HepG2 (cell line): ENCODE measurements around the gene PSMD8. TPM values are rescaled to one million over a fixed set of nuclear protein-coding genes. Genes with fewer than 3 reads are reported as not detected.

Experiments
- BHLHE40 ChIP-seq: IDR thresholded peaks from 2 replicates; pipeline ENCODE4 v1.6.1; 2011; ENCODE audit warnings: low read length, improper control_type of control experiment
- DNMT1 ChIP-seq: sonication (generic); formaldehyde crosslinking; IDR thresholded peaks from 2 replicates; pipeline ENCODE4 v1.5.1; 2020; ENCODE audit warnings: mild to moderate bottlenecking, missing genetic modification reagents
- EHMT2 ChIP-seq: fragments of 200-600 bp; sonication (generic); IDR thresholded peaks from 2 replicates; pipeline ENCODE4 v1.7.0; 2017; ENCODE audit warnings: antibody characterized with exemption, low read depth, low read length, borderline replicate concordance
- FOXJ3 ChIP-seq: sonication (generic); formaldehyde crosslinking; IDR thresholded peaks from 2 replicates; pipeline ENCODE4 v1.4.0; 2020; ENCODE audit warnings: missing genetic modification reagents, mild to moderate bottlenecking, borderline replicate concordance
- HNF4G ChIP-seq, 2 experiments: sonication (generic) in 1 of 2; formaldehyde crosslinking in 1 of 2; IDR thresholded peaks; 2 replicates each; pipeline versions ENCODE4 v1.4.0 to v1.6.1; 2011 to 2020; ENCODE audit warnings: borderline replicate concordance in 2 of 2, low read depth in 2 of 2, mild to moderate bottlenecking in 2 of 2, low read length in 1 of 2, missing genetic modification reagents in 1 of 2, moderate library complexity in 1 of 2
- HNRNPLL ChIP-seq: fragments of 200-400 bp; formaldehyde crosslinking; IDR thresholded peaks from 2 replicates; pipeline ENCODE4 v1.6.1; 2017; ENCODE audit warnings: mild to moderate bottlenecking, low read depth, low read length; ENCODE audit not compliant: poor library complexity, severe bottlenecking
- KLF13 ChIP-seq: sonication (generic); formaldehyde crosslinking; IDR thresholded peaks from 2 replicates; pipeline ENCODE4 v1.4.0; 2020; ENCODE audit warnings: mild to moderate bottlenecking, missing genetic modification reagents
- ZFAT ChIP-seq: sonication (generic); formaldehyde crosslinking; conservative IDR thresholded peaks from 2 replicates; pipeline ENCODE4 v1.8.1; 2023; ENCODE audit warnings: missing genetic modification reagents, inconsistent platforms
- ZNF232 ChIP-seq: sonication (generic); formaldehyde crosslinking; IDR thresholded peaks from 2 replicates; pipeline ENCODE4 v1.4.0; 2020; ENCODE audit warnings: missing genetic modification reagents, borderline replicate concordance
- ZNF326 ChIP-seq: sonication (generic); formaldehyde crosslinking; IDR thresholded peaks from 2 replicates; pipeline ENCODE4 v1.4.0; 2020; ENCODE audit warnings: missing genetic modification reagents, borderline replicate concordance
- ZNF333 ChIP-seq: sonication (generic); formaldehyde crosslinking; IDR thresholded peaks from 2 replicates; pipeline ENCODE4 v1.4.0; 2020; ENCODE audit warnings: mild to moderate bottlenecking, missing genetic modification reagents, borderline replicate concordance
- ZNF382 ChIP-seq: sonication (generic); formaldehyde crosslinking; IDR thresholded peaks from 2 replicates; pipeline ENCODE4 v1.5.0; 2020; ENCODE audit warnings: missing genetic modification reagents, mild to moderate bottlenecking, borderline replicate concordance
- ZNF484 ChIP-seq: sonication (generic); formaldehyde crosslinking; IDR thresholded peaks from 2 replicates; pipeline ENCODE4 v1.5.1; 2020; ENCODE audit warnings: mild to moderate bottlenecking, low read depth, missing genetic modification reagents, borderline replicate concordance
- ZNF530 ChIP-seq: sonication (generic); formaldehyde crosslinking; IDR thresholded peaks from 2 replicates; pipeline ENCODE4 v1.5.0; 2020; ENCODE audit warnings: low read depth, mild to moderate bottlenecking, missing genetic modification reagents
- polyA plus RNA-seq, 8 experiments: library from polyadenylated mRNA; depleted of rRNA in 3 of 8; stranded (reverse) in 7 of 8; unstranded in 1 of 8; fragments of >200 nt; fragmentation: Illumina TruSeq in 4 of 8; extraction: Trizol in 4 of 8; gene quantifications; 2 replicates each; pipeline versions ENCODE4 v1.2.1 to v1.2.3, GENCODE V29; 2011 to 2016; ENCODE audit warnings: low read depth in 4 of 8, missing spikeins in 1 of 8, mixed read lengths in 1 of 8; ENCODE audit not compliant: insufficient read depth in 1 of 8
- total RNA-seq, 5 experiments: library from RNA; depleted of rRNA; stranded (reverse); fragments of >200 nt; fragmentation: Illumina TruSeq; extraction: Trizol; gene quantifications; 2 replicates each; pipeline ENCODE4 v1.2.3, GENCODE V29; 2016; ENCODE audit warnings: low read depth in 1 of 5
- TF ChIP-seq, protein P1 (sequence below): IDR thresholded peaks from 2 replicates; pipeline ENCODE4 v1.6.1; 2016; ENCODE audit warnings: low read depth, missing genetic modification reagents, missing compliant biosample characterization
- TF ChIP-seq, protein P2 (sequence below): sonication (generic); formaldehyde crosslinking; IDR thresholded peaks from 2 replicates; pipeline ENCODE4 v1.4.0; 2020; ENCODE audit warnings: missing genetic modification reagents
- TF ChIP-seq, protein P3 (sequence below): sonication (generic); formaldehyde crosslinking; IDR thresholded peaks from 2 replicates; pipeline ENCODE4 v1.5.1; 2020; ENCODE audit warnings: missing genetic modification reagents, mild to moderate bottlenecking, borderline replicate concordance

Gene PSMD8
- total and polyA plus RNA-seq, 2 of the 13 experiments (the other 11 are each of a cell fraction or from before 2014, with no cell fraction given), result 162 to 296 TPM

DNA sequence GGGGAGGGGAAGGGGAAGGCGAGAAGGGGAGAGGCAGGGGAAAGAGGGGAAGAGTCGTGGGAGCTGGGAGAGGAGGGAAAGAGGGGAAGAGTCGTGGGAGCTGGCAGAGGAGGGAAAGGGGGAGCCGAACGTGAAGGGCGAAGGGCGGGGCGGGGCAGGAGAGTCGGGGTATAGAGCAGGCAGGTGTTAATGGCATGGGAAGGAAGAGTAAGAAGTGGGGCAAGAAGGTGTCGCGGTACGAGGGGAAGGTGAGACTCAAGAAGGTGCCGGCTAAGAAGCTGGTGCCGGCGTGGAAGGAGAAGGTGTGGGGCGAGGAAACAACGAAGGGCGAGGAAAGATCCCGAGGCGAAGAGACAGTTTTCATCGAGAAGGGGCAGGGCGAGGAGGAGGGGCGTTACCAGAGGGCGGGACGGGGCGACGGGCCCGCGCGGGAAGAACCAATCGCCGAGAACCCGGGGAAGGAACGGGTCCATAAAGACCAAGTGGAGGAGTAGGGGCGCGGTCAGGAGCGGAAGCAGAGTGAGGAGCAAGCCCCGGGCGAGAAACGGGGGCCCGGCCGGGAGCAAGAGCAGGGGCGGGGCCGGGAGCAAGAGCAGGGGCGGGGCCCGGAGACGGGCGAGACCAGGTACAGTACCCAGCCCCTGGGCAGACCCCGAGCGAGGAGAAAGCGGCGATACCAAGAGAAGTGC, 38.3 kb upstream of the PSMD8 start (continued):
- TF ChIP-seq, protein P1, sequence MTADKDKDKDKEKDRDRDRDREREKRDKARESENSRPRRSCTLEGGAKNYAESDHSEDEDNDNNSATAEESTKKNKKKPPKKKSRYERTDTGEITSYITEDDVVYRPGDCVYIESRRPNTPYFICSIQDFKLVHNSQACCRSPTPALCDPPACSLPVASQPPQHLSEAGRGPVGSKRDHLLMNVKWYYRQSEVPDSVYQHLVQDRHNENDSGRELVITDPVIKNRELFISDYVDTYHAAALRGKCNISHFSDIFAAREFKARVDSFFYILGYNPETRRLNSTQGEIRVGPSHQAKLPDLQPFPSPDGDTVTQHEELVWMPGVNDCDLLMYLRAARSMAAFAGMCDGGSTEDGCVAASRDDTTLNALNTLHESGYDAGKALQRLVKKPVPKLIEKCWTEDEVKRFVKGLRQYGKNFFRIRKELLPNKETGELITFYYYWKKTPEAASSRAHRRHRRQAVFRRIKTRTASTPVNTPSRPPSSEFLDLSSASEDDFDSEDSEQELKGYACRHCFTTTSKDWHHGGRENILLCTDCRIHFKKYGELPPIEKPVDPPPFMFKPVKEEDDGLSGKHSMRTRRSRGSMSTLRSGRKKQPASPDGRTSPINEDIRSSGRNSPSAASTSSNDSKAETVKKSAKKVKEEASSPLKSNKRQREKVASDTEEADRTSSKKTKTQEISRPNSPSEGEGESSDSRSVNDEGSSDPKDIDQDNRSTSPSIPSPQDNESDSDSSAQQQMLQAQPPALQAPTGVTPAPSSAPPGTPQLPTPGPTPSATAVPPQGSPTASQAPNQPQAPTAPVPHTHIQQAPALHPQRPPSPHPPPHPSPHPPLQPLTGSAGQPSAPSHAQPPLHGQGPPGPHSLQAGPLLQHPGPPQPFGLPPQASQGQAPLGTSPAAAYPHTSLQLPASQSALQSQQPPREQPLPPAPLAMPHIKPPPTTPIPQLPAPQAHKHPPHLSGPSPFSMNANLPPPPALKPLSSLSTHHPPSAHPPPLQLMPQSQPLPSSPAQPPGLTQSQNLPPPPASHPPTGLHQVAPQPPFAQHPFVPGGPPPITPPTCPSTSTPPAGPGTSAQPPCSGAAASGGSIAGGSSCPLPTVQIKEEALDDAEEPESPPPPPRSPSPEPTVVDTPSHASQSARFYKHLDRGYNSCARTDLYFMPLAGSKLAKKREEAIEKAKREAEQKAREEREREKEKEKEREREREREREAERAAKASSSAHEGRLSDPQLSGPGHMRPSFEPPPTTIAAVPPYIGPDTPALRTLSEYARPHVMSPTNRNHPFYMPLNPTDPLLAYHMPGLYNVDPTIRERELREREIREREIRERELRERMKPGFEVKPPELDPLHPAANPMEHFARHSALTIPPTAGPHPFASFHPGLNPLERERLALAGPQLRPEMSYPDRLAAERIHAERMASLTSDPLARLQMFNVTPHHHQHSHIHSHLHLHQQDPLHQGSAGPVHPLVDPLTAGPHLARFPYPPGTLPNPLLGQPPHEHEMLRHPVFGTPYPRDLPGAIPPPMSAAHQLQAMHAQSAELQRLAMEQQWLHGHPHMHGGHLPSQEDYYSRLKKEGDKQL (CRISPR knock-in tag), result no peak
- TF ChIP-seq KLF13 (CRISPR knock-in tag) (no peak), EHMT2 (no peak), ZNF326 (CRISPR knock-in tag) (no peak), HNRNPLL (no peak), ZNF484 (CRISPR knock-in tag) (no peak), BHLHE40 (no peak), DNMT1 (CRISPR knock-in tag) (no peak), FOXJ3 (CRISPR knock-in tag) (no peak), HNF4G (IDR thresholded peaks at IDR 0.05; ENCODE audit: borderline replicate concordance, low read depth, low read length) (no peak), HNF4G (CRISPR knock-in tag; IDR thresholded peaks at IDR 0.05; ENCODE audit: borderline replicate concordance, low read depth) (no peak), ZNF333 (peak; percentile 28; the same call in 1 of the 2 replicates), ZNF382 (CRISPR knock-in tag) (no peak), ZFAT (no peak), ZNF530 (CRISPR knock-in tag) (no peak), ZNF232 (CRISPR knock-in tag) (no peak)
- TF ChIP-seq, protein P2, sequence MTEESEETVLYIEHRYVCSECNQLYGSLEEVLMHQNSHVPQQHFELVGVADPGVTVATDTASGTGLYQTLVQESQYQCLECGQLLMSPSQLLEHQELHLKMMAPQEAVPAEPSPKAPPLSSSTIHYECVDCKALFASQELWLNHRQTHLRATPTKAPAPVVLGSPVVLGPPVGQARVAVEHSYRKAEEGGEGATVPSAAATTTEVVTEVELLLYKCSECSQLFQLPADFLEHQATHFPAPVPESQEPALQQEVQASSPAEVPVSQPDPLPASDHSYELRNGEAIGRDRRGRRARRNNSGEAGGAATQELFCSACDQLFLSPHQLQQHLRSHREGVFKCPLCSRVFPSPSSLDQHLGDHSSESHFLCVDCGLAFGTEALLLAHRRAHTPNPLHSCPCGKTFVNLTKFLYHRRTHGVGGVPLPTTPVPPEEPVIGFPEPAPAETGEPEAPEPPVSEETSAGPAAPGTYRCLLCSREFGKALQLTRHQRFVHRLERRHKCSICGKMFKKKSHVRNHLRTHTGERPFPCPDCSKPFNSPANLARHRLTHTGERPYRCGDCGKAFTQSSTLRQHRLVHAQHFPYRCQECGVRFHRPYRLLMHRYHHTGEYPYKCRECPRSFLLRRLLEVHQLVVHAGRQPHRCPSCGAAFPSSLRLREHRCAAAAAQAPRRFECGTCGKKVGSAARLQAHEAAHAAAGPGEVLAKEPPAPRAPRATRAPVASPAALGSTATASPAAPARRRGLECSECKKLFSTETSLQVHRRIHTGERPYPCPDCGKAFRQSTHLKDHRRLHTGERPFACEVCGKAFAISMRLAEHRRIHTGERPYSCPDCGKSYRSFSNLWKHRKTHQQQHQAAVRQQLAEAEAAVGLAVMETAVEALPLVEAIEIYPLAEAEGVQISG (CRISPR knock-in tag), result no peak
- TF ChIP-seq, protein P3, sequence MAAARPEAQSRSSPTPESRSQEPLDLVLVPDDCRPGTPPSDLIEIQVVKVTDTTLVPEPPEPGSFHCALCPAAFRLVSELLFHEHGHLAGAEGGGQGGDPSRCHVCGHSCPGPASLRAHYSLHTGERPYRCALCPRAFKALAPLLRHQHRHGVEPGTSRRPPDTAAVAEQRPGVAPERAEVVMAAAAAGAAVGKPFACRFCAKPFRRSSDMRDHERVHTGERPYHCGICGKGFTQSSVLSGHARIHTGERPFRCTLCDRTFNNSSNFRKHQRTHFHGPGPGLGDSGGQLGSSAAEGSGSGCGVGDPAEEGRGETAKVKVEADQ (CRISPR knock-in tag), result no peak
